Activated naive CD8-positive, alpha-beta T cell treated with anti-CD3 and anti-CD28 coated beads, Interleukin-2, amount 50 U/mL, for 16 hours (primary cell): ENCODE data around the gene RABGGTA.
"Not testable (repeated sequence)": the region's sequence is repeated elsewhere in the genome, so short reads cannot be mapped to it uniquely, and the experiment has no call there.

Source experiments
- DNase-seq: peaks from one replicate; pipeline ENCODE4 v3.0.0-alpha.2; 2020; ENCODE audit warnings: low read depth, low spot score

RABGGTA gene

GRCh38 chr14:24241829-24242443 lies 29.5 kb downstream of the RABGGTA start:
- DNase-seq, result peak; percentile 91

- no peak for DNase-seq
Observed at GRCh38 chr14:24240110-24240918, 31.1 kb downstream of the RABGGTA start.

GRCh38 chr14:24238527-24239037 lies 32.8 kb downstream of the RABGGTA start:
- DNase-seq, result no peak

GRCh38 chr14:24238123-24238522 lies 33.3 kb downstream of the RABGGTA start:
- no peak for DNase-seq

GRCh38 chr14:24237463-24237955 lies 33.9 kb downstream of the RABGGTA start:
- DNase-seq, result no peak

GRCh38 chr14:24236689-24237462 lies 34.5 kb downstream of the RABGGTA start:
- DNase-seq, result no peak

GRCh38 chr14:24235804-24236688 lies 35.4 kb downstream of the RABGGTA start:
- DNase-seq, result no peak

- no peak for DNase-seq
Observed at GRCh38 chr14:24234095-24235005, 37.0 kb downstream of the RABGGTA start.

- no peak for DNase-seq
Observed at GRCh38 chr14:24233538-24233866, 37.9 kb downstream of the RABGGTA start.

- no peak for DNase-seq
Observed at GRCh38 chr14:24232645-24233537, 38.5 kb downstream of the RABGGTA start, which contains the start of gene GMPR2. Gene GMPR2, plus strand, starts transcription at chr14:24232929. Its CDS starts 325 bp downstream, at chr14:24233254.

GRCh38 chr14:24232121-24232644 lies 39.2 kb downstream of the RABGGTA start, which contains the start of gene NEDD8:
Gene NEDD8, minus strand, starts transcription at chr14:24232367. Its CDS starts 100 bp downstream, at chr14:24232267.
- peak; percentile 74 for DNase-seq

GRCh38 chr14:24231263-24232120 lies 39.9 kb downstream of the RABGGTA start:
- no peak for DNase-seq

- no peak for DNase-seq
Observed at GRCh38 chr14:24228902-24229301, 42.5 kb downstream of the RABGGTA start.

- DNase-seq, result no peak
Observed at GRCh38 chr14:24226473-24226872, 44.9 kb downstream of the RABGGTA start.

GRCh38 chr14:24224618-24225071 lies 46.8 kb downstream of the RABGGTA start:
- no peak for DNase-seq

GRCh38 chr14:24222987-24223386 lies 48.4 kb downstream of the RABGGTA start:
- DNase-seq, result not testable (repeated sequence)

GRCh38 chr14:24219521-24219920 lies 51.9 kb downstream of the RABGGTA start:
- no peak for DNase-seq
